ENCODE measurements around the gene AGBL1. TPM values are rescaled to one million over a fixed set of nuclear protein-coding genes. Genes with fewer than 3 reads are reported as not detected.

AGBL1 gene
- total RNA-seq, 3 donors from 2014 or later: 0.10 to 0.32 TPM; not detected in 1

DNA sequence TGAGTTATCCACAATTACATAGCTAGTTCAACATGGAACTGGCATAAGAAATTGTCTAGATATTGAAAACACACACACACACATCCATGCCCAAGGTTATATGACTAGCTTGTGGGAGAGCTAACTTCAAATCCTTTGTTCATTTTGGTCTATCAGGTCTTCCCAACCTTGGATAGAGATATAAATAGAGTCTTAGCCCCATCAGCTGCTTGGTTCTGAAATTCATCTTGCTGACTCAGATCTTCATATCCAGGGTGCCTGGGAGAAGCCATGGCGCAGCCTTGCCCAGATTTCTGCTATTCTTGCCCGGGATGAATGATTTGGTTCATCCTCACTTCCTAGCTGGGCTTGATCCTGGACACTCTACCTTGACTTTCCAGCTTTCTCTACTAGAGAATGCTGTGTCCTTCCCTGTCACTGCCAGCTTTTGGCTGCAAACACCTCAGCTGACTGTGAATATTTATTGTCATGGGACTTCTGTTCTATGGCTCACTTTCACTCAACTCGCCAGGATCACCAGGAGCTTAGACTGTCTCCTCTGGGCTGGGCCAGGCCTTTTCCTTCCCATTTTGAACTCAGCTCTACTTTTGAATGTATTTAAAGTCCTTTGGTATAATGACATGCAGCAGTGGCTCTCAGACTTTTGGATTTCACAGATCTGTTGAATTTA is 324.4 kb downstream of the AGBL1 start:
- Histone ChIP-seq H3K9me3 (no peaks in the 10 kb centered on the region), H3K4me3 (no peak overlapping the region), H3K4me1 (ENCODE audit: low read depth) (no peaks in the 10 kb centered on the region), H3K36me3 (ENCODE audit: low read depth) (no peaks in the 10 kb centered on the region)
- ATAC-seq: no peak
- TF ChIP-seq, protein P1, sequence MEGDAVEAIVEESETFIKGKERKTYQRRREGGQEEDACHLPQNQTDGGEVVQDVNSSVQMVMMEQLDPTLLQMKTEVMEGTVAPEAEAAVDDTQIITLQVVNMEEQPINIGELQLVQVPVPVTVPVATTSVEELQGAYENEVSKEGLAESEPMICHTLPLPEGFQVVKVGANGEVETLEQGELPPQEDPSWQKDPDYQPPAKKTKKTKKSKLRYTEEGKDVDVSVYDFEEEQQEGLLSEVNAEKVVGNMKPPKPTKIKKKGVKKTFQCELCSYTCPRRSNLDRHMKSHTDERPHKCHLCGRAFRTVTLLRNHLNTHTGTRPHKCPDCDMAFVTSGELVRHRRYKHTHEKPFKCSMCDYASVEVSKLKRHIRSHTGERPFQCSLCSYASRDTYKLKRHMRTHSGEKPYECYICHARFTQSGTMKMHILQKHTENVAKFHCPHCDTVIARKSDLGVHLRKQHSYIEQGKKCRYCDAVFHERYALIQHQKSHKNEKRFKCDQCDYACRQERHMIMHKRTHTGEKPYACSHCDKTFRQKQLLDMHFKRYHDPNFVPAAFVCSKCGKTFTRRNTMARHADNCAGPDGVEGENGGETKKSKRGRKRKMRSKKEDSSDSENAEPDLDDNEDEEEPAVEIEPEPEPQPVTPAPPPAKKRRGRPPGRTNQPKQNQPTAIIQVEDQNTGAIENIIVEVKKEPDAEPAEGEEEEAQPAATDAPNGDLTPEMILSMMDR (IDR thresholded peaks at IDR 0.05): no peak
- intact Hi-C loops (cut with DNase I, micrococcal nuclease): no loop called here
- DNase-seq: no peak

DNA sequence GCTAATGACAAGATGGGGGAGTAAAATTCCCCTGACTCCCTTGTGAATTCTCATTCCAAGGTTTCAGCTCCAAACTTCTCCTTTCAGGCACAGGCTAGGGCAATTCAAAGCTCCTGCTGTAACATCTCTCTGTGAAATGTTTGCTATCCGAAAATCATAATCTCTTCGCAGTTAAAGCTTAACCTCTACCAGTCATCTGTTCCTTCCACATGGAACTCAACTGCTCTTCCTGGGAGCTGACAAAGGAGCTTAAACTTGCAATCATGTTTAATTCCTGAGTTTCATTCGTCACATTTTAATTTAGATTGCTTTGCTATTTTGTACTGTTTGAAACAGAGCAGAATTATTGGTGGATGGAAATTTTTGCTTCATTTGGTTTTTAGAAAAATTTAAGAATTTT is 328.6 kb downstream of the AGBL1 start:
- Histone ChIP-seq H3K9me3 (no peaks in the 10 kb centered on the region), H3K4me1 (ENCODE audit: low read depth) (no peaks in the 10 kb centered on the region), H3K36me3 (ENCODE audit: low read depth) (no peaks in the 10 kb centered on the region), H3K4me3 (no peak overlapping the region)
- ATAC-seq (no peak), DNase-seq (no peak)
- intact Hi-C loops (cut with DNase I, micrococcal nuclease): no loop called here
- TF ChIP-seq, protein P1 (IDR thresholded peaks at IDR 0.05): no peak

DNA sequence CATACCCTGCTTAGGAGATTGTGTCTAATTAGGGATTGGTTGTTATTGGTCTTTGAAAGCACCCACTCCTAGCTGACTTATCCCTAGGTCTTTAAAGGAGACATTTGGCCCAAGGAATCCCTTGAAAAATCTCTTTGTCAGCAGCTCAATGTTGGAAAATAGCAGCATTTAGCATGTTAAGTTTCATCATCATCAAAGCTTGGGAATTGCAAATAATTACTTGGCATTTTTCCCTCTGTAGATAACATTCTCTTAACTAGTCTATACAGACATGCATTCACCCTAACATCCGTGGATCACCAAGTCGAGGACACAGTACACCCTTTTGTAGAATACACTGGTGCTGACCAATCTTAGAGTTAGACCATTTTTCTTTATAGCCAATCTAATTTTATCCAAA is 332.2 kb downstream of the AGBL1 start:
- TF ChIP-seq, protein P1 (IDR thresholded peaks at IDR 0.05): no peak
- Histone ChIP-seq H3K36me3 (ENCODE audit: low read depth) (no peaks in the 10 kb centered on the region), H3K9me3 (no peaks in the 10 kb centered on the region), H3K4me1 (ENCODE audit: low read depth) (no peaks in the 10 kb centered on the region), H3K4me3 (no peak overlapping the region)
- intact Hi-C loops (cut with DNase I, micrococcal nuclease): no loop called here
- no peak for ATAC-seq
- DNase-seq: no peak

DNA sequence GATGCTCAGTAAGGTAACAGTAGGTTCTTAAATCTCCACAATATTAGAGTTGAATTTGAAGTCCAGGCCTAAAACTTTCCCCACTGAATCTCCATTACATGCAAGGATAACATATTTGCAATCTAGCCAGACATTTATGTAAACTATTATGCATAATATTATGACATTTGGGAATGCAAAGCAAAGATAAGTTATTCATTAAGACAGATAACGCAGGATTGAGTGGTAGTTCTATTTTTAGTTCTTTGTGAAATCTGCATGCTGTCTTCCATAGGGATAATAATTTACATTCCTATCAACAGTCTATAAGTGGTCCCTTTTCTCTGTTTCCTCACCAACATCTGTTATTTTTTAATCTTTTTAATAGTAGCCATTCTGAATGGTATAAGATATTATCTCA is 333.5 kb downstream of the AGBL1 start:
- intact Hi-C loops (cut with DNase I, micrococcal nuclease): no loop called here

DNA sequence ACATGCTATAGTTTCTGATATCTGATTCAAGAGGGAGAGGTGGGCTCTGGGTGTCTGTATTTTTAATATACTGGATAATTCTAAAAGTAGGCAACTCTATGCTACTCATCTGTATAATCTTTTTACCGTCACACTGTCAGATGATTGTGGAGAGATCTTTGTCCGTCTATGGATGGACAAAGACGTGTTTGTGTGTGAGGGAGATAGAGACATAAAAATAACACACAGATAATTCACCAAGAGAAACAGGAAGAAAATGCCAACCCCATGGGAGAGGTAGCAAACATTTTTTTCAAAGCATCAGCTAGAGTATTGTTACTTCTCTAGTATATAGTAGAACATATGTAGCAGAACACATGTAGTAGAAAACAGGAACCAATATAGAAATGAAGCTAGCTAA is 346.1 kb downstream of the AGBL1 start:
- ATAC-seq: no peak
- no peaks in the 10 kb centered on the region for H3K36me3 ChIP-seq (ENCODE audit: low read depth)
- TF ChIP-seq, protein P1 (IDR thresholded peaks at IDR 0.05): no peak
- peaks cover 3% of the 10 kb centered on the region for H3K9me3 ChIP-seq
- DNase-seq: no peak
- no peaks in the 10 kb centered on the region for H3K4me1 ChIP-seq (ENCODE audit: low read depth)
- no peak overlapping the region for H3K4me3 ChIP-seq
- intact Hi-C loops (cut with DNase I, micrococcal nuclease): no loop called here

More for the DNA sequence above, 333.5 kb downstream of the AGBL1 start:
- TF ChIP-seq, protein P1 (IDR thresholded peaks at IDR 0.05): no peak
- no peaks in the 10 kb centered on the region for H3K9me3 ChIP-seq
- DNase-seq (no peak), ATAC-seq (no peak)
- no peaks in the 10 kb centered on the region for H3K4me1 ChIP-seq (ENCODE audit: low read depth)
- H3K36me3 ChIP-seq (ENCODE audit: low read depth): no peaks in the 10 kb centered on the region
- H3K4me3 ChIP-seq: no peak overlapping the region

DNA sequence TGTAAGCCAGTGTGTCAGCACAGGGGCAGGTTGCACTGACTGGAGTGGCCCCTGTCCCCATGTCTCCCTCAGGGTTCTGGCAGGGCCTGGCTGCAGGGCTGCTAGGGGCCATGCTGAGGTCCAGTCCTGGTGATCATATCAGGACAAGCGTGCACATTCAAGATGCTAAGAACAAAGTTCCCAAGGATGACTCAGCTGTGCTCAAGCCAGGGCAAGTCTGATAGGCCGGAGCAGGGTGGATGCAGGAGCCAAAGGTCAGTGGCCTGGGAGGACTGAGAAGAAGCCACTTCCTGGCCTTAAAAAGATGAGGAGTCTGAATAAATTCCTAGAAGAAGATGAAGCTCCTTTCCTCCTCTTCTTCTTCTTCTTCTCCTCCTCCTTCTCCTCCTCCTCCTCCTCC is 353.2 kb downstream of the AGBL1 start:
- no peak for ATAC-seq
- H3K4me3 ChIP-seq: no peak overlapping the region
- DNase-seq: no peak

More for the DNA sequence above, 353.2 kb downstream of the AGBL1 start:
- intact Hi-C loops (cut with DNase I, micrococcal nuclease): no loop called here
- TF ChIP-seq, protein P1 (IDR thresholded peaks at IDR 0.05): no peak
- Histone ChIP-seq H3K9me3 (no peaks in the 10 kb centered on the region), H3K4me1 (ENCODE audit: low read depth) (no peaks in the 10 kb centered on the region), H3K36me3 (ENCODE audit: low read depth) (no peaks in the 10 kb centered on the region)

Data from mucosa of descending colon (tissue), 3 donors.